HL-60 (cell line): Measurements from ENCODE around the gene GDPD4.

Source experiments
- GABPA ChIP-seq: IDR thresholded peaks from 2 replicates; pipeline ENCODE4 v1.6.1; 2012; ENCODE audit warnings: low read depth
- POLR2AphosphoS5 ChIP-seq: IDR thresholded peaks from 2 replicates; pipeline ENCODE4 v1.6.1; 2012; ENCODE audit warnings: low read depth
- SPI1 ChIP-seq: IDR thresholded peaks from 2 replicates; pipeline ENCODE4 v1.6.1; 2012; ENCODE audit warnings: low read depth, mild to moderate bottlenecking, borderline replicate concordance
- TF ChIP-seq, protein P1 (sequence below): IDR thresholded peaks from one replicate; pipeline ENCODE4 v1.5.1; 2011; ENCODE audit warnings: low read length, control low read depth, inconsistent platforms; ENCODE audit not compliant: insufficient read depth
- TF ChIP-seq, protein P2 (sequence below): IDR thresholded peaks from 2 replicates; pipeline ENCODE4 v1.6.1; 2012; ENCODE audit warnings: low read depth; ENCODE audit not compliant: insufficient replicate concordance

- TF ChIP-seq, protein P1, sequence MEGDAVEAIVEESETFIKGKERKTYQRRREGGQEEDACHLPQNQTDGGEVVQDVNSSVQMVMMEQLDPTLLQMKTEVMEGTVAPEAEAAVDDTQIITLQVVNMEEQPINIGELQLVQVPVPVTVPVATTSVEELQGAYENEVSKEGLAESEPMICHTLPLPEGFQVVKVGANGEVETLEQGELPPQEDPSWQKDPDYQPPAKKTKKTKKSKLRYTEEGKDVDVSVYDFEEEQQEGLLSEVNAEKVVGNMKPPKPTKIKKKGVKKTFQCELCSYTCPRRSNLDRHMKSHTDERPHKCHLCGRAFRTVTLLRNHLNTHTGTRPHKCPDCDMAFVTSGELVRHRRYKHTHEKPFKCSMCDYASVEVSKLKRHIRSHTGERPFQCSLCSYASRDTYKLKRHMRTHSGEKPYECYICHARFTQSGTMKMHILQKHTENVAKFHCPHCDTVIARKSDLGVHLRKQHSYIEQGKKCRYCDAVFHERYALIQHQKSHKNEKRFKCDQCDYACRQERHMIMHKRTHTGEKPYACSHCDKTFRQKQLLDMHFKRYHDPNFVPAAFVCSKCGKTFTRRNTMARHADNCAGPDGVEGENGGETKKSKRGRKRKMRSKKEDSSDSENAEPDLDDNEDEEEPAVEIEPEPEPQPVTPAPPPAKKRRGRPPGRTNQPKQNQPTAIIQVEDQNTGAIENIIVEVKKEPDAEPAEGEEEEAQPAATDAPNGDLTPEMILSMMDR = no peak
- TF ChIP-seq GABPA (no peak), POLR2AphosphoS5 (no peak), SPI1 (no peak)
- TF ChIP-seq, protein P2, sequence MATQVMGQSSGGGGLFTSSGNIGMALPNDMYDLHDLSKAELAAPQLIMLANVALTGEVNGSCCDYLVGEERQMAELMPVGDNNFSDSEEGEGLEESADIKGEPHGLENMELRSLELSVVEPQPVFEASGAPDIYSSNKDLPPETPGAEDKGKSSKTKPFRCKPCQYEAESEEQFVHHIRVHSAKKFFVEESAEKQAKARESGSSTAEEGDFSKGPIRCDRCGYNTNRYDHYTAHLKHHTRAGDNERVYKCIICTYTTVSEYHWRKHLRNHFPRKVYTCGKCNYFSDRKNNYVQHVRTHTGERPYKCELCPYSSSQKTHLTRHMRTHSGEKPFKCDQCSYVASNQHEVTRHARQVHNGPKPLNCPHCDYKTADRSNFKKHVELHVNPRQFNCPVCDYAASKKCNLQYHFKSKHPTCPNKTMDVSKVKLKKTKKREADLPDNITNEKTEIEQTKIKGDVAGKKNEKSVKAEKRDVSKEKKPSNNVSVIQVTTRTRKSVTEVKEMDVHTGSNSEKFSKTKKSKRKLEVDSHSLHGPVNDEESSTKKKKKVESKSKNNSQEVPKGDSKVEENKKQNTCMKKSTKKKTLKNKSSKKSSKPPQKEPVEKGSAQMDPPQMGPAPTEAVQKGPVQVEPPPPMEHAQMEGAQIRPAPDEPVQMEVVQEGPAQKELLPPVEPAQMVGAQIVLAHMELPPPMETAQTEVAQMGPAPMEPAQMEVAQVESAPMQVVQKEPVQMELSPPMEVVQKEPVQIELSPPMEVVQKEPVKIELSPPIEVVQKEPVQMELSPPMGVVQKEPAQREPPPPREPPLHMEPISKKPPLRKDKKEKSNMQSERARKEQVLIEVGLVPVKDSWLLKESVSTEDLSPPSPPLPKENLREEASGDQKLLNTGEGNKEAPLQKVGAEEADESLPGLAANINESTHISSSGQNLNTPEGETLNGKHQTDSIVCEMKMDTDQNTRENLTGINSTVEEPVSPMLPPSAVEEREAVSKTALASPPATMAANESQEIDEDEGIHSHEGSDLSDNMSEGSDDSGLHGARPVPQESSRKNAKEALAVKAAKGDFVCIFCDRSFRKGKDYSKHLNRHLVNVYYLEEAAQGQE = no peak
Measured at GRCh38 chr11:77302752-77303151, 1.3 kb upstream of the GDPD4 start.
